ENCODE measurements around the gene POC1A. TPM values are rescaled to one million over a fixed set of nuclear protein-coding genes. Genes with fewer than 3 reads are reported as not detected.

Gene POC1A
- total RNA-seq, 1 experiment from 2014 or later = 16.1 TPM

GRCh38 chr3:52030714-52031310 lies 123.4 kb downstream of the POC1A start:
- POLR2A ChIA-PET (ENCODE audit: low non-redundant PET) = no interaction called here
- Histone ChIP-seq H3K36me3 (ENCODE audit: insufficient read depth, low read length, poor library complexity, severe bottlenecking) (no peaks in the 10 kb centered on the region), H3K4me3 (ENCODE audit: low read depth, low read length, poor library complexity, severe bottlenecking) (no peak overlapping the region), H3K4me1 (ENCODE audit: insufficient read depth, low read length, poor library complexity, severe bottlenecking) (no peaks in the 10 kb centered on the region), H3K9me3 (ENCODE audit: low read depth, low read length, poor library complexity, severe bottlenecking) (no peaks in the 10 kb centered on the region), H3K27me3 (replicated peaks; ENCODE audit: insufficient read depth, low read depth, low read length, poor library complexity) (no peaks in the 10 kb centered on the region), H3K27ac (ENCODE audit: low read depth, low read length, poor library complexity, severe bottlenecking) (no peak overlapping the region)
- no peak for DNase-seq (ENCODE audit: low spot score)
- CTCF ChIA-PET = interaction anchor here (0.5 kb wide), 1 partner anchor 63 kb away, joined by 9 read pairs; no protein-coding TSS in a partner anchor
- BruUV-seq (replicated peaks) = no TSS peak
- TF ChIP-seq EZH2 (IDR thresholded peaks at IDR 0.05; ENCODE audit: borderline replicate concordance, low read depth, low read length, poor library complexity, severe bottlenecking) (no peak), CTCF (conservative IDR thresholded peaks at IDR 0.05; ENCODE audit: low read depth, low read length) (no peak)
- intact Hi-C loops (cut with micrococcal nuclease; ENCODE audit: unreplicated experiment) = no loop called here

- Histone ChIP-seq H3K36me3 (ENCODE audit: insufficient read depth, low read length, poor library complexity, severe bottlenecking) (no peaks in the 10 kb centered on the region), H3K27me3 (replicated peaks; ENCODE audit: insufficient read depth, low read depth, low read length, poor library complexity) (no peaks in the 10 kb centered on the region), H3K9me3 (ENCODE audit: low read depth, low read length, poor library complexity, severe bottlenecking) (no peaks in the 10 kb centered on the region), H3K4me1 (ENCODE audit: insufficient read depth, low read length, poor library complexity, severe bottlenecking) (no peaks in the 10 kb centered on the region), H3K27ac (ENCODE audit: low read depth, low read length, poor library complexity, severe bottlenecking) (no peak overlapping the region), H3K4me3 (ENCODE audit: low read depth, low read length, poor library complexity, severe bottlenecking) (no peak overlapping the region)
- intact Hi-C loops (cut with micrococcal nuclease; ENCODE audit: unreplicated experiment) = no loop called here
- no TSS peak for BruUV-seq (replicated peaks)
- no peak for DNase-seq (ENCODE audit: low spot score)
- ChIA-PET POLR2A (ENCODE audit: low non-redundant PET) (no interaction called here), CTCF (no interaction called here)
- TF ChIP-seq CTCF (conservative IDR thresholded peaks at IDR 0.05; ENCODE audit: low read depth, low read length) (no peak), EZH2 (IDR thresholded peaks at IDR 0.05; ENCODE audit: borderline replicate concordance, low read depth, low read length, poor library complexity, severe bottlenecking) (no peak)
Measured at GRCh38 chr3:52029535-52029934, 124.7 kb downstream of the POC1A start.

- BruUV-seq (replicated peaks) = no TSS peak
- H3K36me3 ChIP-seq (ENCODE audit: insufficient read depth, low read length, poor library complexity, severe bottlenecking) = no peaks in the 10 kb centered on the region
- CTCF ChIA-PET = no interaction called here
- H3K27me3 ChIP-seq (replicated peaks; ENCODE audit: insufficient read depth, low read depth, low read length, poor library complexity) = no peaks in the 10 kb centered on the region
- DNase-seq (ENCODE audit: low spot score) = no peak
- no peak for TF ChIP-seq CTCF (conservative IDR thresholded peaks at IDR 0.05; ENCODE audit: low read depth, low read length)
- TF ChIP-seq EZH2 (IDR thresholded peaks at IDR 0.05; ENCODE audit: borderline replicate concordance, low read depth, low read length, poor library complexity, severe bottlenecking) = no peak
- no peak overlapping the region for H3K4me3 ChIP-seq (ENCODE audit: low read depth, low read length, poor library complexity, severe bottlenecking)
- no peaks in the 10 kb centered on the region for H3K4me1 ChIP-seq (ENCODE audit: insufficient read depth, low read length, poor library complexity, severe bottlenecking)
- H3K27ac ChIP-seq (ENCODE audit: low read depth, low read length, poor library complexity, severe bottlenecking) = no peak overlapping the region
- POLR2A ChIA-PET (ENCODE audit: low non-redundant PET) = no interaction called here
- intact Hi-C loops (cut with micrococcal nuclease; ENCODE audit: unreplicated experiment) = no loop called here
- H3K9me3 ChIP-seq (ENCODE audit: low read depth, low read length, poor library complexity, severe bottlenecking) = no peaks in the 10 kb centered on the region
Measured at GRCh38 chr3:52029053-52029452, 125.2 kb downstream of the POC1A start.

All from A673 (cell line).